SK-N-DZ (cell line): ENCODE data around the gene WDSUB1.

Experiments used
- DNase-seq: peaks from one replicate; pipeline ENCODE4 v3.0.0-alpha.2; 2015; ENCODE audit warnings: low spot score
- small RNA-seq, 2 experiments: library from RNA; depleted of rRNA; stranded (forward); fragments of <200 nt; gene quantifications; one replicate each; pipeline ENCODE3, GENCODE V24; 2014

Gene WDSUB1

GRCh38 chr2:159199236-159199635 is 87.3 kb downstream of the WDSUB1 start:
- no peak for DNase-seq

GRCh38 chr2:159196393-159196925 is 90.0 kb downstream of the WDSUB1 start:
- DNase-seq: no peak

GRCh38 chr2:159195697-159196096 is 90.8 kb downstream of the WDSUB1 start:
- no peak for DNase-seq

GRCh38 chr2:159194241-159194640 is 92.3 kb downstream of the WDSUB1 start:
- DNase-seq: no peak

GRCh38 chr2:159193791-159194190 is 92.7 kb downstream of the WDSUB1 start:
- no peak for DNase-seq

GRCh38 chr2:159192371-159192918 is 94.1 kb downstream of the WDSUB1 start:
- DNase-seq: no peak

GRCh38 chr2:159188449-159188848 is 98.1 kb downstream of the WDSUB1 start:
- DNase-seq: no peak

- peak; percentile 35 for DNase-seq
Measured at GRCh38 chr2:159187106-159187505, 99.4 kb downstream of the WDSUB1 start.

GRCh38 chr2:159186462-159186861 is 100.0 kb downstream of the WDSUB1 start:
- DNase-seq: no peak

Small RNA genes within 50 kb of the gene (small RNA-seq; reads per million reads assigned to genes)
- gene MIR6888: 0 to 0.04 reads per million in 2 experiments
